HFFc6 (cell line): ENCODE data around the gene RHBDF1. TPM values are rescaled to one million over a fixed set of nuclear protein-coding genes. Genes with fewer than 3 reads are reported as not detected.

ENCODE experiments used
- DNase-seq: peaks from one replicate; pipeline ENCODE4 v3.0.0-alpha.2; 2018
- H3K27ac Mint-ChIP-seq: 2 replicates; pipeline ENCODE4 v1.8.0; 2020; ENCODE audit warnings: mild to moderate bottlenecking, mixed read lengths
- H3K27me3 Mint-ChIP-seq: 2 replicates; pipeline ENCODE4 v1.8.0; 2021; ENCODE audit warnings: mild to moderate bottlenecking, moderate library complexity, mixed read lengths; ENCODE audit not compliant: insufficient read depth
- H3K36me3 Mint-ChIP-seq: 2 replicates; pipeline ENCODE4 v1.8.0; 2021; ENCODE audit warnings: low read depth, mixed read lengths
- H3K4me1 Mint-ChIP-seq: 2 replicates; pipeline ENCODE4 v1.8.0; 2020; ENCODE audit warnings: low read depth, mixed read lengths
- H3K4me3 Mint-ChIP-seq: 2 replicates; pipeline ENCODE4 v1.8.0; 2020; ENCODE audit warnings: mild to moderate bottlenecking, moderate library complexity, mixed read lengths
- H3K9me3 Mint-ChIP-seq: 2 replicates; pipeline ENCODE4 v1.8.0; 2020; ENCODE audit warnings: mild to moderate bottlenecking, mixed read lengths
- CTCF ChIP-seq: fragments of 200-600 bp; sonication (generic); IDR thresholded peaks from 2 replicates; pipeline ENCODE4 v1.5.0; 2021; ENCODE audit warnings: antibody characterized with exemption, mild to moderate bottlenecking
- total RNA-seq, 6 experiments: library from RNA; stranded (reverse); fragmentation: NEBNext Ultra II Directional; extraction: Animal tissue kit (Norgen Biotek cat#: 25700); gene quantifications; 2 replicates in 1 of 6; 3 replicates in 5 of 6; pipeline ENCODE4 v1.2.3, GENCODE V29; 2021

RHBDF1 gene
- total RNA-seq, 6 experiments from 2014 or later = 54.9 to 65.8 (median 60.0) TPM

- Mint-ChIP-seq H3K27ac (peak overlapping the region; percentile 76), H3K4me1 (peaks cover 25% of the 10 kb centered on the region), H3K4me3 (no peak overlapping the region; the same call in 1 of the 2 replicates), H3K27me3 (peaks cover 10% of the 10 kb centered on the region), H3K9me3 (no peaks in the 10 kb centered on the region), H3K36me3 (peaks cover 11% of the 10 kb centered on the region)
- no peak for DNase-seq
- TF ChIP-seq CTCF = no peak
These were observed 13.4 kb upstream of the RHBDF1 start for GRCh38 chr16:85865-86264.

- Mint-ChIP-seq H3K27ac (peak overlapping the region; percentile 89), H3K4me1 (peaks cover 25% of the 10 kb centered on the region), H3K27me3 (peaks cover 10% of the 10 kb centered on the region), H3K4me3 (no peak overlapping the region), H3K36me3 (peaks cover 7% of the 10 kb centered on the region), H3K9me3 (no peaks in the 10 kb centered on the region)
- no peak for TF ChIP-seq CTCF
- DNase-seq = no peak
These were observed 13.0 kb upstream of the RHBDF1 start for GRCh38 chr16:85407-85782.

- H3K27me3 Mint-ChIP-seq = peaks cover 9% of the 10 kb centered on the region
- H3K9me3 Mint-ChIP-seq = no peaks in the 10 kb centered on the region
- DNase-seq = peak; percentile 93
- H3K36me3 Mint-ChIP-seq = peaks cover 7% of the 10 kb centered on the region
- H3K27ac Mint-ChIP-seq = peak overlapping the region; percentile 89
- peaks cover 26% of the 10 kb centered on the region for H3K4me1 Mint-ChIP-seq
- H3K4me3 Mint-ChIP-seq = peak overlapping the region; percentile 57
- TF ChIP-seq CTCF = no peak
These were observed 12.4 kb upstream of the RHBDF1 start for GRCh38 chr16:84718-85406.

- Mint-ChIP-seq H3K9me3 (no peaks in the 10 kb centered on the region), H3K27ac (peak overlapping the region; percentile 89), H3K27me3 (peaks cover 9% of the 10 kb centered on the region), H3K4me1 (peaks cover 35% of the 10 kb centered on the region), H3K36me3 (peaks cover 7% of the 10 kb centered on the region), H3K4me3 (peak overlapping the region; percentile 42)
- no peak; the same call in 1 of the 2 replicates for TF ChIP-seq CTCF
- no peak for DNase-seq
These were observed 11.6 kb upstream of the RHBDF1 start for GRCh38 chr16:83781-84615.

- Mint-ChIP-seq H3K36me3 (peaks cover 7% of the 10 kb centered on the region), H3K9me3 (no peaks in the 10 kb centered on the region), H3K4me1 (peaks cover 39% of the 10 kb centered on the region), H3K27me3 (peaks cover 9% of the 10 kb centered on the region), H3K4me3 (no peak overlapping the region), H3K27ac (peak overlapping the region; percentile 48; the same call in 1 of the 2 replicates)
- no peak for TF ChIP-seq CTCF
- no peak for DNase-seq
These were observed 10.7 kb upstream of the RHBDF1 start for GRCh38 chr16:83060-83603.
